ENCODE results near the gene PROKR2.

PROKR2 gene

GRCh38 chr20:5290596-5290995 is 26.2 kb downstream of the PROKR2 start:
- no peaks in the 10 kb centered on the region for H3K4me1 ChIP-seq (ENCODE audit: control extremely low read depth in 1 of 4, control insufficient read depth in 4 of 4, insufficient read depth in 4 of 4, low read length in 3 of 4)
- H3K4me3 ChIP-seq (ENCODE audit: control insufficient read depth in 1 of 7, extremely low read depth in 1 of 7, insufficient read depth in 4 of 7, low read depth in 2 of 7, low read length in 6 of 7) = no peak overlapping the region
- no peaks in the 10 kb centered on the region for H3K9me3 ChIP-seq (ENCODE audit: control extremely low read depth in 1 of 5, control insufficient read depth in 4 of 5, insufficient read depth in 2 of 5, low read depth in 1 of 5, low read length in 4 of 5)
- no peak overlapping the region for H3K27ac ChIP-seq (ENCODE audit: insufficient read depth in 1 of 2, low read depth in 1 of 2, low read length in 2 of 2, poor library complexity in 1 of 2, severe bottlenecking in 2 of 2)
- 94% methylated on average over 4 of the region's 6 CpGs for WGBS (ENCODE audit: insufficient coverage)
- no peaks in the 10 kb centered on the region for H3K36me3 ChIP-seq (ENCODE audit: control insufficient read depth in 4 of 4, insufficient read depth in 4 of 4, low read length in 3 of 4)
- DNase-seq = no peak
- peaks cover 2 to 25% (median 12%) of the 10 kb centered on the region in 5 experiments for H3K27me3 ChIP-seq (replicated peaks in 2 of 5; ENCODE audit: control insufficient read depth in 4 of 5, insufficient read depth in 5 of 5, low read length in 4 of 5)
- ChIA-PET CTCF (interaction anchor here (0.6 kb wide), 1 partner anchor 16 kb away, joined by 3 read pairs; no protein-coding TSS in a partner anchor), POLR2A (no interaction called here)

DNA sequence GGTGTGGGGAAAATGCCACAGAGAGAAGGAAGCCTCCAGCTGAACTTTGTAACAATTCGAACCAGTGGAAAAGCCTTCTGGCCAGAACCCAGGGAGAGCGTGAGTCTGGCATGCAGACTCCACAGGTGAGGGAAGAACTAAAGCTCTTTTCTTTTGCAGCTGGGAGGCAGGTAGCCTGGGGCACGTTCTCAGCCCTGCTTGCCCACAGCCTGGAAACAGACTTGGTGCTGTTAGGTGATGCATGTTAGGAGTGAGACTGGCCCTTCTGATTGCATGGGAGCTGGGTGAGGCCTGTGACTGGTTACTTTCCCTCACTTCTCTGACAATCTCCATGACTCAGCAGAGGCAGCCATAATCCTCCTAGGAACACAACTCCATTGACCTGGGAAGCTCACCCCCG is 34.2 kb downstream of the PROKR2 start:
- WGBS (ENCODE audit: insufficient coverage) = 44% methylated on average over 2 of the region's 4 CpGs
- Histone ChIP-seq H3K27me3 (replicated peaks in 2 of 5; ENCODE audit: control insufficient read depth in 4 of 5, insufficient read depth in 5 of 5, low read length in 4 of 5) (peaks cover 0 to 2% (median 0%) of the 10 kb centered on the region in 5 experiments), H3K27ac (ENCODE audit: insufficient read depth in 1 of 2, low read depth in 1 of 2, low read length in 2 of 2, poor library complexity in 1 of 2, severe bottlenecking in 2 of 2) (no peak overlapping the region), H3K9me3 (ENCODE audit: control extremely low read depth in 1 of 5, control insufficient read depth in 4 of 5, insufficient read depth in 2 of 5, low read depth in 1 of 5, low read length in 4 of 5) (peaks cover 0 to 6% (median 4%) of the 10 kb centered on the region in 5 experiments), H3K36me3 (ENCODE audit: control insufficient read depth in 4 of 4, insufficient read depth in 4 of 4, low read length in 3 of 4) (no peaks in the 10 kb centered on the region), H3K4me1 (ENCODE audit: control extremely low read depth in 1 of 4, control insufficient read depth in 4 of 4, insufficient read depth in 4 of 4, low read length in 3 of 4) (no peaks in the 10 kb centered on the region), H3K4me3 (ENCODE audit: control insufficient read depth in 1 of 7, extremely low read depth in 1 of 7, insufficient read depth in 4 of 7, low read depth in 2 of 7, low read length in 6 of 7) (no peak overlapping the region)
- CTCF ChIA-PET = no interaction called here
- POLR2A ChIA-PET = no interaction called here
- DNase-seq = no peak

GRCh38 chr20:5279661-5280060 is 37.1 kb downstream of the PROKR2 start:
- Histone ChIP-seq H3K9me3 (ENCODE audit: control extremely low read depth in 1 of 5, control insufficient read depth in 4 of 5, insufficient read depth in 2 of 5, low read depth in 1 of 5, low read length in 4 of 5) (peaks cover 0 to 6% (median 4%) of the 10 kb centered on the region in 5 experiments), H3K36me3 (ENCODE audit: control insufficient read depth in 4 of 4, insufficient read depth in 4 of 4, low read length in 3 of 4) (no peaks in the 10 kb centered on the region), H3K27ac (ENCODE audit: insufficient read depth in 1 of 2, low read depth in 1 of 2, low read length in 2 of 2, poor library complexity in 1 of 2, severe bottlenecking in 2 of 2) (no peak overlapping the region), H3K4me3 (ENCODE audit: control insufficient read depth in 1 of 7, extremely low read depth in 1 of 7, insufficient read depth in 4 of 7, low read depth in 2 of 7, low read length in 6 of 7) (no peak overlapping the region), H3K27me3 (replicated peaks in 2 of 5; ENCODE audit: control insufficient read depth in 4 of 5, insufficient read depth in 5 of 5, low read length in 4 of 5) (peaks cover 0 to 2% (median 0%) of the 10 kb centered on the region in 5 experiments), H3K4me1 (ENCODE audit: control extremely low read depth in 1 of 4, control insufficient read depth in 4 of 4, insufficient read depth in 4 of 4, low read length in 3 of 4) (no peaks in the 10 kb centered on the region)
- CTCF ChIA-PET = no interaction called here
- POLR2A ChIA-PET = no interaction called here
- DNase-seq = no peak

DNA sequence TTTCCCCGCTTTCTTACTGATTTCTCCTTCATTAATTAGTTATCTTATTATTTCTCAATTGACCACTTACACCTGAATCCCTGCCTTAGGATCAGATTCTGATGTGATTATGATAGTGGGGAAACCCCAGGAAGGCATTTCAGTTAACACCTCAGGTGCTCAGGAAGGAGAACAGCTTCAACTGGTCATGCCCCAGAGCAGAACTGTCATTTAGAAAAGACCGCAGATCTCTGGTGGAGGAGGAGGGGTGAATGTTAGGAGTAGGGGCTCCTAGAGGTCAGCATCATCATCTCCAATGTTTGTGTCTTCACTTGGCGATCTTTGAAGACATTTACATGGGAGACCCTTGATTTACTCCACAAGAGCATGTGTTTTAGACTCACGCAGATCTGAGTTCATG is 44.5 kb downstream of the PROKR2 start:
- ChIA-PET CTCF (no interaction called here), POLR2A (no interaction called here)
- H3K9me3 ChIP-seq (ENCODE audit: control extremely low read depth in 1 of 5, control insufficient read depth in 4 of 5, insufficient read depth in 2 of 5, low read depth in 1 of 5, low read length in 4 of 5) = no peaks in the 10 kb centered on the region
- DNase-seq = no peak
- H3K36me3 ChIP-seq (ENCODE audit: control insufficient read depth in 4 of 4, insufficient read depth in 4 of 4, low read length in 3 of 4) = no peaks in the 10 kb centered on the region
- H3K27me3 ChIP-seq (replicated peaks in 2 of 5; ENCODE audit: control insufficient read depth in 4 of 5, insufficient read depth in 5 of 5, low read length in 4 of 5) = peaks cover 0 to 7% (median 3%) of the 10 kb centered on the region in 5 experiments
- 100% methylated on average over 1 of the region's 4 CpGs for WGBS (ENCODE audit: insufficient coverage)
- H3K4me1 ChIP-seq (ENCODE audit: control extremely low read depth in 1 of 4, control insufficient read depth in 4 of 4, insufficient read depth in 4 of 4, low read length in 3 of 4) = no peaks in the 10 kb centered on the region
- H3K27ac ChIP-seq (ENCODE audit: insufficient read depth in 1 of 2, low read depth in 1 of 2, low read length in 2 of 2, poor library complexity in 1 of 2, severe bottlenecking in 2 of 2) = no peak overlapping the region
- H3K4me3 ChIP-seq (ENCODE audit: control insufficient read depth in 1 of 7, extremely low read depth in 1 of 7, insufficient read depth in 4 of 7, low read depth in 2 of 7, low read length in 6 of 7) = no peak overlapping the region

GRCh38 chr20:5270603-5271002 is 46.2 kb downstream of the PROKR2 start:
- whole genome bisulfite sequencing (ENCODE audit: insufficient coverage) = 72% methylated on average over 4 of the region's 5 CpGs
- H3K4me3 ChIP-seq (ENCODE audit: control insufficient read depth in 1 of 7, extremely low read depth in 1 of 7, insufficient read depth in 4 of 7, low read depth in 2 of 7, low read length in 6 of 7) = no peak overlapping the region
- no peaks in the 10 kb centered on the region for H3K4me1 ChIP-seq (ENCODE audit: control extremely low read depth in 1 of 4, control insufficient read depth in 4 of 4, insufficient read depth in 4 of 4, low read length in 3 of 4)
- no peak overlapping the region for H3K27ac ChIP-seq (ENCODE audit: insufficient read depth in 1 of 2, low read depth in 1 of 2, low read length in 2 of 2, poor library complexity in 1 of 2, severe bottlenecking in 2 of 2)
- ChIA-PET POLR2A (no interaction called here), CTCF (no interaction called here)
- H3K9me3 ChIP-seq (ENCODE audit: control extremely low read depth in 1 of 5, control insufficient read depth in 4 of 5, insufficient read depth in 2 of 5, low read depth in 1 of 5, low read length in 4 of 5) = no peaks in the 10 kb centered on the region
- peaks cover 0 to 7% (median 4%) of the 10 kb centered on the region in 5 experiments for H3K27me3 ChIP-seq (replicated peaks in 2 of 5; ENCODE audit: control insufficient read depth in 4 of 5, insufficient read depth in 5 of 5, low read length in 4 of 5)
- H3K36me3 ChIP-seq (ENCODE audit: control insufficient read depth in 4 of 4, insufficient read depth in 4 of 4, low read length in 3 of 4) = no peaks in the 10 kb centered on the region
- DNase-seq = no peak

DNA sequence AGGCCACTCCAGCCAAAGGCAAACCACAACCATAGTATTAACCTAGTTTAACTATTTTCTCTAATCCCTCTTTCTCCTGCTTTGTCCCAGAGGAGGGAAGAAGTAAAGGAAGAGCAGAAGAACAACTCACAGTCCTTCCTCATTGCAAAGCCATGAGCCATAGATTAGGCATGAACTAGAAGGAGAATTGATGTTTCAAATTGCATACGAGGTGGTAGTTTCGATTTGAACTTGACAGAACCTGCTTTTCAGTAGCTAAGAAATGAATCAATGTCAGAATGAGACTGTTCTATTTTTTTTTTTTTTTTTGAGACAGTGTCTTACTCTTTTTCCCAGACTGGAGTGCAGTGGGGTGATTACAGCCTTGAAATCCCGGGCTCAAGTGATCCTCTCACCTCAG is 48.3 kb downstream of the PROKR2 start:
- 100% methylated on average over 1 of the region's 3 CpGs for WGBS (ENCODE audit: insufficient coverage)
- H3K27me3 ChIP-seq (replicated peaks in 2 of 5; ENCODE audit: control insufficient read depth in 4 of 5, insufficient read depth in 5 of 5, low read length in 4 of 5) = peaks cover 0 to 10% (median 8%) of the 10 kb centered on the region in 5 experiments
- no peaks in the 10 kb centered on the region for H3K9me3 ChIP-seq (ENCODE audit: control extremely low read depth in 1 of 5, control insufficient read depth in 4 of 5, insufficient read depth in 2 of 5, low read depth in 1 of 5, low read length in 4 of 5)
- no peaks in the 10 kb centered on the region for H3K4me1 ChIP-seq (ENCODE audit: control extremely low read depth in 1 of 4, control insufficient read depth in 4 of 4, insufficient read depth in 4 of 4, low read length in 3 of 4)
- no peak overlapping the region for H3K4me3 ChIP-seq (ENCODE audit: control insufficient read depth in 1 of 7, extremely low read depth in 1 of 7, insufficient read depth in 4 of 7, low read depth in 2 of 7, low read length in 6 of 7)
- H3K36me3 ChIP-seq (ENCODE audit: control insufficient read depth in 4 of 4, insufficient read depth in 4 of 4, low read length in 3 of 4) = no peaks in the 10 kb centered on the region
- no peak overlapping the region for H3K27ac ChIP-seq (ENCODE audit: insufficient read depth in 1 of 2, low read depth in 1 of 2, low read length in 2 of 2, poor library complexity in 1 of 2, severe bottlenecking in 2 of 2)
- ChIA-PET POLR2A (no interaction called here), CTCF (no interaction called here)
- no peak for DNase-seq

- Histone ChIP-seq H3K9me3 (ENCODE audit: control extremely low read depth in 1 of 5, control insufficient read depth in 4 of 5, insufficient read depth in 2 of 5, low read depth in 1 of 5, low read length in 4 of 5) (no peaks in the 10 kb centered on the region), H3K36me3 (ENCODE audit: control insufficient read depth in 4 of 4, insufficient read depth in 4 of 4, low read length in 3 of 4) (no peaks in the 10 kb centered on the region), H3K27ac (ENCODE audit: insufficient read depth in 1 of 2, low read depth in 1 of 2, low read length in 2 of 2, poor library complexity in 1 of 2, severe bottlenecking in 2 of 2) (no peak overlapping the region), H3K27me3 (replicated peaks in 2 of 5; ENCODE audit: control insufficient read depth in 4 of 5, insufficient read depth in 5 of 5, low read length in 4 of 5) (peaks cover 0 to 13% (median 8%) of the 10 kb centered on the region in 5 experiments), H3K4me3 (ENCODE audit: control insufficient read depth in 1 of 7, extremely low read depth in 1 of 7, insufficient read depth in 4 of 7, low read depth in 2 of 7, low read length in 6 of 7) (no peak overlapping the region), H3K4me1 (ENCODE audit: control extremely low read depth in 1 of 4, control insufficient read depth in 4 of 4, insufficient read depth in 4 of 4, low read length in 3 of 4) (no peaks in the 10 kb centered on the region)
- no CpG with 5 or more reads among the region's 1 CpG for WGBS (ENCODE audit: insufficient coverage)
- DNase-seq = no peak
- CTCF ChIA-PET = no interaction called here
- POLR2A ChIA-PET = no interaction called here
These were observed 49.7 kb downstream of the PROKR2 start for GRCh38 chr20:5267092-5267491.
